RWPE1 (cell line): Measurements from ENCODE around the gene OR51B4.

Experiments
- CTCF ChIA-PET: fragments of 350-600 bp; sonication (Branson Sonifier 250); formaldehyde crosslinking; extraction: SDS; loops from one replicate; lab custom pipeline; 2021; lab: Yijun Ruan, JAX
- POLR2A ChIA-PET: fragments of 400-600 bp; formaldehyde crosslinking; extraction: SDS; loops from one replicate; lab custom pipeline; 2020; ENCODE audit warnings: antibody characterized with exemption; ENCODE audit not compliant: low non-redundant PET; lab: Yijun Ruan, JAX
- DNase-seq: peaks from one replicate; pipeline ENCODE4 v3.0.0; 2012; ENCODE audit warnings: low spot score
- H3K27ac ChIP-seq: fragments of 450-650 bp; 2 replicates; pipeline ENCODE4 v1.5.1; 2017
- CTCF ChIP-seq: fragments of 450-650 bp; conservative IDR thresholded peaks from 2 replicates; pipeline ENCODE4 v1.5.1; 2017; ENCODE audit warnings: low read depth, mild to moderate bottlenecking

OR51B4 gene

GRCh38 chr11:5301846-5302245, at the start of gene OR51B4:
Gene OR51B4, minus strand, starts transcription at chr11:5301946. Its CDS starts 0 bp downstream, at chr11:5301946.
- no peak for DNase-seq
- CTCF ChIA-PET: no interaction called here
- H3K27ac ChIP-seq: no peak within 1 kb of the TSS
- POLR2A ChIA-PET: no interaction called here
- no peak for TF ChIP-seq CTCF

GRCh38 chr11:5351208-5351607, 49.5 kb upstream of the OR51B4 start, which contains the start of gene OR51B6:
Gene OR51B6, plus strand, starts transcription at chr11:5351508. Its CDS starts 0 bp downstream, at chr11:5351508.
- TF ChIP-seq CTCF: no peak
- DNase-seq: no peak
- POLR2A ChIA-PET: no interaction called here
- CTCF ChIA-PET: interaction anchor here (1.0 kb wide), 1 partner anchor 16 kb away, joined by 3 read pairs; no protein-coding TSS in a partner anchor
- no peak within 1 kb of the TSS for H3K27ac ChIP-seq

- ChIA-PET POLR2A (no interaction called here), CTCF (interaction anchor here (0.7 kb wide), 1 partner anchor 1569 kb away, joined by 3 read pairs; no protein-coding TSS in a partner anchor)
- H3K27ac ChIP-seq: no peak overlapping the region
- TF ChIP-seq CTCF: no peak
- no peak for DNase-seq
Measured at GRCh38 chr11:5349550-5349949, 47.8 kb upstream of the OR51B4 start.

- no peak for DNase-seq
- POLR2A ChIA-PET: no interaction called here
- CTCF ChIA-PET: interaction anchor here (0.6 kb wide), 1 partner anchor 24 kb away, joined by 3 read pairs; no protein-coding TSS in a partner anchor
Measured at GRCh38 chr11:5348551-5349194, 46.9 kb upstream of the OR51B4 start.

GRCh38 chr11:5345831-5346230, 44.1 kb upstream of the OR51B4 start:
- DNase-seq: no peak
- H3K27ac ChIP-seq: no peak overlapping the region
- POLR2A ChIA-PET: no interaction called here
- no peak for TF ChIP-seq CTCF
- CTCF ChIA-PET: no interaction called here

More at GRCh38 chr11:5348551-5349194, 46.9 kb upstream of the OR51B4 start:
- TF ChIP-seq CTCF: no peak
- H3K27ac ChIP-seq: no peak overlapping the region

GRCh38 chr11:5343474-5344335, 42.0 kb upstream of the OR51B4 start, which contains the start of gene OR51B5:
Gene OR51B5, minus strand, starts transcription at chr11:5343524. Its CDS starts 0 bp downstream, at chr11:5343524.
- ChIA-PET CTCF (interaction anchor here (0.5 kb wide), 2 partner anchors 73 to 98 kb away, joined by 3 to 4 read pairs; no protein-coding TSS in a partner anchor), POLR2A (no interaction called here)
- no peak for DNase-seq
- TF ChIP-seq CTCF: no peak
- H3K27ac ChIP-seq: no peak within 1 kb of the TSS
